SH-SY5Y (cell line): ENCODE measurements around the gene GEMIN4.

Experiments used
- GATA2 ChIP-seq: IDR thresholded peaks from 2 replicates; pipeline ENCODE4 v1.6.1; 2011; ENCODE audit warnings: mild to moderate bottlenecking, low read depth, low read length
- GATA3 ChIP-seq: IDR thresholded peaks from 2 replicates; pipeline ENCODE4 v1.6.1; 2011; ENCODE audit warnings: low read depth, mild to moderate bottlenecking, low read length, moderate library complexity

- TF ChIP-seq GATA2 (no peak), GATA3 (no peak)
These were observed at the start of gene GEMIN4 for GRCh38 chr17:752002-752619.
